T-helper 1 cell (primary cell): Measurements from ENCODE around the gene RGS11.

Experiments
- DNase-seq, 5 donors: peaks; one replicate each; pipeline ENCODE4 v3.0.0-alpha.2; 2012 to 2020
- total RNA-seq, 4 donors: gene quantifications; one replicate each; lab custom pipeline; 2026; lab: John Stamatoyannopoulos, UW

RGS11 gene
- 0 to 0.24 (median 0.08) reads per million in 4 donors for total RNA-seq

DNA sequence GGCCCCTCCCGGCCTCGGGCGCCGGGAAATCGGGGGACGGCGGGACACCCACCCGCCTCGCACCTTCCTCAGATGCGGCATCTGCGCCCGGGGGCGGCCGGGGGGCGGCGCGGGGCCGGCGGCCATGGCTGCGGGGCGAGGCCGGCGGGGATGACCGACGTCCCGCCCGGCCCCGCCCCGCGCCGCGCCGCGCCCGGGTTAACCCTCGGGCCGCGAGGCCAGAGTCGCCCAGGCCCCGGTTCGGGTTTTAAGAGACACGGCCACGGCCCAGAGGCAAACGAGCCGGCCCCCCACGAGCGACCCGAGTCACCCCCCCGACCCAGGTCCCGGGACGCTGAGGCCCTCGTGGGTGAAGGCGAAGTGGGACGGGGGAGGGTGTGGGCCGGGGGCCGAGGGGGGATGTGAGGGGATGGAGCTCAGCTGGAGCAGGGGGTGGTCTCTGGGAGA is at the start of gene RGS11:
TSS of gene RGS11 (minus strand) at position 159 of the 447 bp plus-strand sequence. CDS start at position 126, 33 bp downstream.
- DNase-seq = no peak

GRCh38 chr16:324451-325334 is 48.9 kb upstream of the RGS11 start:
- peak; percentile 61 to 73 (median 71) for DNase-seq

DNA sequence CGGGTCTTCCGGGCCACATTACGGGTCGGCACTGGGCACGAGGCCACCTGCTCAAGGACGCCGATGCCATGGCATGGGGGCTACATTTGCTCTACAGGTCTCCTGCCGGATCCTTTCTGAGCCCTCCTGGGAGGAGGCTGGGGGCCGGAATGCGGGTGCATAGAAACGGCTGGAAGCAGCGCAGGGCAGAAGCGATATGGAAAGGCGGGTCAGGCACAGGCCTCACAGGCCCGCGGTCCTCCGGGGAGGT is 48.4 kb upstream of the RGS11 start:
- DNase-seq = no peak

- DNase-seq = no peak
Observed at GRCh38 chr16:322476-323143, 46.9 kb upstream of the RGS11 start.

- DNase-seq = no peak
Observed at GRCh38 chr16:321532-321931, 45.8 kb upstream of the RGS11 start.

- no peak for DNase-seq
Observed at GRCh38 chr16:320206-320605, 44.5 kb upstream of the RGS11 start.

GRCh38 chr16:318628-319027 is 42.9 kb upstream of the RGS11 start:
- no peak for DNase-seq

- DNase-seq = no peak
Observed at GRCh38 chr16:317583-317982, 41.8 kb upstream of the RGS11 start.

DNA sequence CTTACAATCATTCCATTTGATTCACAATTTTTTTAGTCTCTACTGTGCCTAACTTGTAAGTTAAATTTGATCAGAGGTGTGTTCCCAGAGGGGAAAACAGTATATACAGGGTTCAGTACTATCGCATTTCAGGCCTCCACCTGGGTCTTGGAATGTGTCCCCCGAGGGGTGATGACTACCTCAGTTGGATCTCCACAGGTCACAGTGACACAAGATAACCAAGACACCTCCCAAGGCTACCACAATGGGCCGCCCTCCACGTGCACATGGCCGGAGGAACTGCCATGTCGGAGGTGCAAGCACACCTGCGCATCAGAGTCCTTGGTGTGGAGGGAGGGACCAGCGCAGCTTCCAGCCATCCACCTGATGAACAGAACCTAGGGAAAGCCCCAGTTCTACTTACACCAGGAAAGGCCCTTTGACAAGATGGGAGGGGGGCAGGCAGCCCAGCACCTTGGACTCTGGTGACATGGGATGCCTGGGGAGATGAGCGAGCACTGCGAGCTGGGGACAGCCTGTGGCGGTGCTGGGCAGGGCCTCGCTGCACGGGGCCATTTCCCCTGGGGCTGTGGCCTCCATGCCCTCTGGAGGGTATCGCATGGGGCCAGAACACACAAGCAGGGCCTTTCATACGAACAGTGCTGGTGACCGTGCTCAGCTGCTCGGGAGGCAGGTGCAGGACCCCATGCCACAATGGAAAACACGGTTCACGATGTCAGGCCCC is 41.2 kb upstream of the RGS11 start:
- DNase-seq = no peak

DNA sequence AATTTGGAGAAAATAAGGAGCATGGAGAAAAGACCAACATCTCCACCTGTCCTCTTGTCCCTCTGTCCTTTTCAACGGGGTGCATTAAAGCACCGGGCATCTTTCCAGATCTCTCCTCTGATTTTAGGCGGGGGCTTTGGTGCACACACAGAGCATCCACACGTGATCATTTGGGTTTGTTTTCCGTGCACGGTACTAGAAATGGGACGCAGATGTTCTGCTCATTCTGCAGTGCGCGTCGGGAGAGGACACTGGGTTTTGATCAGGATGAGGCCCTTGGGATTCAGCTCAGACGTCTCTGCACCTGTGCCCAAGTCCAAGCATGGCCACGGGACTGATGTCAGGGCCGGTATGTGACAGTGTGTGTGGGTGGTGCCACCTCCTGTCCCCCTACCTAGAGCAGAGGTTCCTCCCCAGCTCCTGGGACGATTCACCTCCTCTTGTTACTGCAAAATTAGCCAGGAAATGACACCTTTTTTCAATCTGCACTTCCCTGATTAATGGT is 39.1 kb upstream of the RGS11 start:
- DNase-seq = no peak

DNA sequence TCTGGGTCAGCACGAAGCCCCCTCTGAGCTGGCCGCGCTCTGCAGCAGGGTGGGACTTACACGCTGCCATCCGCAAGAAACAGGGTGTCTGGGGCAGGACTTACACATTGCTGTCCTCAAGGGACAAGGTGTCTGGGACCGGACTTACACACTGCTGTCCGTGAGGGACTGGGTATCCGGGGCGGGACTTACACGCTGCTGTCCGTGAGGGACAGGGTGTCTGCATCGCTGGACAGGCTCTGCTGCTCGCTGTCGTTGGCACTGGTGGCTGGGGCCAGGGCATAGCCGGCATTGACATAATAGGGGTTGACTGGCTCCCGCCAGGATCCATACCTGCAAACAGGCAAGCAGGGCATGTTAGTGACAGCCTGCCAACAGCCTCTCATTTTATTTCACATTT is 38.6 kb upstream of the RGS11 start:
- no peak for DNase-seq

- DNase-seq = no peak
Observed at GRCh38 chr16:311725-312124, 36.0 kb upstream of the RGS11 start.

DNA sequence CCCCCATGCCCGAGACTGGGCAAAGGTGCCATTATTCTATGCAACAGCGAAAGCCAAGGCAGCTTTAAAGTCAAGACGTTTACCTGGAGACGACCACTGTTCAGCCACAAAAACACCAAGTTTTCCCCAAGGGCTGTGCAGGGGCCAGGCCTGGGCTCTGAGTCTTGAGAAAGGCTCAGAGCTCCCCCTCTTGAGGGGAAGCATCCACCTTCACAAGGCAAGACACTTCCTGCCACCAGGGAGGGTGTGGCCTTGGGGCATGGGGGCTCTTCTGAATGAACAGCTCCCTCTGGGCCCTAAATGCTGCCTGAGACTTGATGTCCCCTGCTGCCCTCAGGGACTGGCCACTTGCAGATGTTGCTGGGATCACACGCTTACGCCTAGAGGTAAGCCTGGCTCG is 33.7 kb upstream of the RGS11 start:
- no peak for DNase-seq

DNA sequence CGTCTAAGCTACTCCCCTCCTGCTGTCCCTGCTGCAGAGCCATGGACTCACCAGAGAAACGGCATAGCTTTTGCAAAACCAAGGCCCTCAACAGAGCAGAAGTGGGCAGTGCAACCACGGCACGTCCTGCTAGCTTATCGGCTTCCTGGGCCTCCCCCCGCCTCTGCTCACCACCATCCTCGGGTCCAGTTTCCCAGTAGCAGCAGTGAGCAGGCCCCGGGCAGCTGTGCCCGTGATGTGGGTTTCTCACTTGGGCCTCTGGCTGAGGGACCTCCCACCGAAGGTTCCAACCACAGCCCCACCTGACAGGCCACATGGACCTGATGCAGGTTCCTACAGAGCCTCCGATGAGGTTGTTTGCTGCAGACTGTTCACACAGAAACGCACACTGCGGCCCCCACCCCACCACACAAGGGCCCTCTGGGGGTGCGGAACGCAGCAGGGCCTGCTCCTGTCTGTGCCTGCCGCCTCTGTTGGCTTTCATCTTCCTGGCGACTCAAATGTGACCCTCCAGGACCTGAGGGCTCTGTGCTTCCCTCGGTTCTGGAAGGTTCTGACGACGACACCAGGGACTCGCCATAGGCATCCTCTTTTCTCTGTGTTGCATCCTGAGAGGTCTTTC is 32.1 kb upstream of the RGS11 start:
- no peak for DNase-seq

- no peak for DNase-seq
Observed at GRCh38 chr16:306911-307370, 31.2 kb upstream of the RGS11 start.

GRCh38 chr16:305916-306626 is 30.3 kb upstream of the RGS11 start:
- DNase-seq = no peak

- DNase-seq = no peak
Observed at GRCh38 chr16:303760-304505, 28.2 kb upstream of the RGS11 start.

DNA sequence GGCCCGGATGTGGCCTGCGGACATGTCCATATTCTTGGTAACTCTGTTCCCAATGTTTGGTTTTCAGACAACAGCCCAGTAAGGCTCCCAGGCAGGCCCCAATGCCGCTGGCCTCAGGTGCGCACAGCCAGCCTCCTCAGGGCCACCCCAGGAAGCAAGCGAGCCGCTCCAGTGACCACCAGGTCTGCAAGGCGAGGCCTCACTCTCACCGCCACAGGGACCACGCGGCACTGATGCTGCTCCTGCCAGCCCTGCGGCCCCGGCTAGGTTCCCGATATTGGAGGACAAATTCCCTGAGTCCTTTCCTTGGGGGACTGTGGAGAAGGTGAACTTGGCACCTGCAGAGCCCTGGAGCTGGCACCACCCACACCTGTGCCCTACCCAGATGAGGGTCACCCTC is 26.2 kb upstream of the RGS11 start:
- DNase-seq = no peak

DNA sequence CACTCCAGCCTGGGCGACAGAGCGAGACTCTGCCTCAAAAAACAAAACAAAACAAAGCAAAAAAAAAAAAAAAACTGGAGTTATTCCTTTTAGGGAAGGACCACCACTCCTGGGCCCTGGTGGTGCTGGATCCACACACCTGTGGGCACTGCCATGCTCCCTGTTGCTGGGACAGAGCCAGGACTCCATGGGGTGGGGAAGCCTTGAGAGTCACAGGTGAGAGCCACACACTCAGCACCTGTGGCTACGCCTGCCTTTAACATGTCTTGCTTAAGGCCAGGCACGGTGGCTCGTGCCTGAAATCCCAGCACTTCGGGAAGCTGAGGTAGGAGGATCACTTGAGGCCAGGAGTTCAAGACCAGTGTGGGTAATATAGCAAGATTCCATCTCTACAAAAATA is 25.5 kb upstream of the RGS11 start:
- DNase-seq = no peak

DNA sequence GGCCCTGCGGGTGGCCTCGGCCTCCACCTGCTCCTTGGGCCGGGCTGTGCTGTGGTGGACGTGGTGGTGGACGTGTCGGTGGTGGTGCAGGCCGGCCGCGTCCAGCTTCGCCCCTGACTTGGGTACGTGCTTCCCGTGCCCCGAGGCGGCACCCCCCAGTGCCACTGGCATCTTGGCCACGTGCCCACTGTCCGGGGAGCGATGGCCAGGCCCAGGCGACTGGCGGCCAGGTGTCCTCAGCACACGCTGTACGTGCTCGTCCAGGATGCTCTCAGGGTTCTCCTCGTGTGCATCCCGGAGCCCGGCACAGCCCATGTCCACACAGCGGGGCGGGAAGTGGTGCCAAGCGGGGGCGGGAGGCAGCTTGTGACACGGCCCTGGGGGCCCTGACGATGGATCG is 22.1 kb upstream of the RGS11 start:
- DNase-seq = no peak

DNA sequence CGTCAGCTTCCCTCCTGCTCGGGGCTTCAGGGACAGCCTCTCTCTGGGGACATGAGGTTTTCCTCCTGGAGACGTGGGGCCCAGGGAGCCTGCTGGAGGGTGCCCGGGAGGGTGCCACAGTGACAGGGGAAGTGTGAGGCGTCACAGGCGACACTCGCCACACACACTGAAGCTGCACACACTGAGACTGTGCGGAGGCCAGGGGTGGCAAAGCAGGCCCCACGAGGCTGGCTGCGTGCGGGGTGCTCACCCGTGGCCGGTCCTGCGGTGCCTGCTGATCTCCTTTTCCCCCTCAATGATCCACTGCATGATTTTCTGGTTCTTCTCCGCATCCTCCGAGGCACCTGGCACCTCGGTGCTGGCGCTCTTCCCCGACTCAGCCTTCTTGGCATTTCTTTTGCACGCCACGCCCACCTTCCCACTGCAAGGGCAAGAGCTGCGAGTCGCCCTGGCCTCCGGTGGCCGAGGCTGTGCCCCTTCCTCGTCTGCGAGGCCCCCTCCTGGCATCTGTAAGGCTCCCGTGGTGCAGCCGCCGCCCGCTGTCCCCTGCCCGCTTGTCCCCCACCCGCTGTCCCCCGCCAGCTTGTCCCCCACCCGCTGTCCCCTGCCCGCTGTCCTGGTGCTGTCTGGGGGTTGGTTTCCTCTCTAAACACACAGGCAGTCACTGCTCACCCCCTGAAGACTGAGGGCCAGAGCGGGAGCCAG is 21.2 kb upstream of the RGS11 start:
- DNase-seq = no peak
